HG03196 (cell line): ENCODE results near the gene UQCRQ.

Source experiments
- ATAC-seq: cut with Tn5 transposase; IDR thresholded peaks from one replicate; pipeline ENCODE4 v1.9.1; 2021; ENCODE audit not compliant: unreplicated experiment

Gene UQCRQ

DNA sequence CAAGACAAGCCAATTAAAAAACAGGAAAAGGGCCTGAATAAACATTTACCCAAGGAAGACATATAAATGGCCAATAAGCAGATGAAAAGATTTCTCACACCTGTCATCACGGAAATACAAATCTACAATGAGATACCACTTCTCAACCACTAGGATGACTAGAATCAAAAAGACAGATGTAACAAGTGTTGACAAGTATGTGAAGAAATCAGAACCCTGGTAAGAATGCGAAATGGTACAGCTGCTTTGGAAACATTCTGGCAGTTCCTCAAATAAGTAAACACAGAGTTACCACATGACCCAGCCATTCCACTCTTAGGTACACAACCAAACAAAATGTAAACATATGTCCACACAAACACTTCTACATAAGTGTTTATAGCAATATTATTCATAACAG, 39.5 kb downstream of the UQCRQ start:
- no peak for ATAC-seq

DNA sequence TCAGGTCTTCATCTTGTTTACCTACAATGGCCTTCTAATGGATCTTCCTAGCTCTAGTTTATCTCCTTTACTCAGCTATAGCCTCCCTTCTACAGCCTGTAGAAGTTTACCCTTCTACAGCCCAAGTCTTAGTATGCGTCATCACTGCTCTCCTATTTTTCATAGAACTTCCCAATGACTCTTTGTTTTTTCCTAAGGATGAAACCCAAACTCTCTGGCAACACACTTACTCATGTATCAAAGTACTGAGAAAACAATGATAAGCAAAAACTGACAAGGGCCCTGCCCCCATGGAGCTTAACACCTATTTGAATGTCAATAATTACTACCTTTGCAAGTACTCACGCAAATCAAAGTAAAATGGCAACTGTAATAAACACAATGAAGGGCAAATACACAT, 40.7 kb downstream of the UQCRQ start:
- ATAC-seq, result no peak

DNA sequence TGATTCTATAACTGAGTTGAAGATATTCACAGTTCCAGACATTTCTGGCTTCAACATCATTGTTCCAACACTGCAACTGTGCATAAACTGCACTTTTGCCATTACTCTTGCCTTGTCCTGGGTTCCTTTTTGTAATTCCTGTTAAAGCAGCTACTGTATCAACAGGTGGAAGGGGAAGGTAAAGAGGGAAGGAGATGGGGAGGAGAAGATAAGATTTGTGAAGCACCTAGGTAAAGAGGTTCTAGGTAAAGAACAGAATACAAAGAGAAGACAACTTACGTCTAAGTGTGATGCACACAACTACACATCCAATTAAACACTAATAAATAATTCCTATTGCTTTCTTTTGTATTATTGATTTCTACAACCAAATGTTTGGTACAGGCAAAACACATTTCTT, 43.3 kb downstream of the UQCRQ start:
- ATAC-seq, result no peak

DNA sequence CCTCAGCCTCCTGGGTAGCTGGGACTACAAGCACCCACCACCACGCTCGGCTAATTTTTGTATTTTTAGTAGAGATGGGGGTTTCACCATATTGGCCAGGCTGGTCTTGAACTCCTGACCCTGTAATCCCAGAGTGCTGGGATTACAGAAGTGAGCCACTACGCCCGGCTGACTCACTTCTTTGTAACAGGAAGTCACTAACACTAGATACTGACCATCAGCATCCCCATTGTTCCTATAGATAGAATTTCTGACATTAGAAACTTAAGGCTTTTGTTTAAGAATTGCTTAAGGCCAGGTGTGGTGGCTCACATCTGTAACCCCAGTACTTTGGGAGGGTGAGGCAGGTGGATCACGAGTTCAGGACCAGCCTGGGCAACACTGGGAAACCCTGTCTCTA, 49.2 kb downstream of the UQCRQ start:
- ATAC-seq, result no peak

DNA sequence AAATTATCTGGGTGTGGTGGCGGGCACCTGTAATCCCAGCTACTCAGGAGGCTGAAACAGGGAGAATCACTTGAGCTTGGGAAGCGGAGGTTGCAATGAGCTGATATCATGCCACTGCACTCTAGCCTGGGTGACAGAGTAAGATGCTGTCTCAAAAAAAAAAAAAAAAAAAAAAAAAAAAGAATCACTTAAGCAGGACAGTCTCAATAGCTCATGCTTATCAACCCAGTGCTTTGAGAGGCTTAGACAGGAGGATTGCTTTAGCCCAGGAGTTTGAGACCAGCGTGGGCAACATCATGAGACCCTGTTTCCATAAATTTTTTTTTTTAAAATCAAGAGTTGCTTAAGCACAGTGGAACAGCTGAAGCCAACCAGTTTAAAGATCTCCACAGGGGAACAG, 49.6 kb downstream of the UQCRQ start:
- no peak for ATAC-seq
